GM18873 (cell line): ENCODE measurements around the gene CSF1R.
"Not testable (repeated sequence)": the region's sequence is repeated elsewhere in the genome, so short reads cannot be mapped to it uniquely, and the experiment has no call there.

Source experiments
- ATAC-seq: cut with Tn5 transposase; IDR thresholded peaks from one replicate; pipeline ENCODE4 v1.9.1; 2021; ENCODE audit warnings: mild to moderate bottlenecking, moderate library complexity, moderate number of reproducible peaks; ENCODE audit not compliant: unreplicated experiment, low FRiP score

CSF1R gene

GRCh38 chr5:150036513-150036912 lies 49.8 kb downstream of the CSF1R start:
- ATAC-seq, result no peak

- ATAC-seq, result no peak
Measured at GRCh38 chr5:150035139-150035895, 51.0 kb downstream of the CSF1R start.

- no peak for ATAC-seq
Measured at GRCh38 chr5:150034662-150035061, 51.7 kb downstream of the CSF1R start.

GRCh38 chr5:150033334-150033733 lies 53.0 kb downstream of the CSF1R start:
- no peak for ATAC-seq

- ATAC-seq, result not testable (repeated sequence)
Measured at GRCh38 chr5:150028047-150028446, 58.3 kb downstream of the CSF1R start.

GRCh38 chr5:150026682-150027172 lies 59.6 kb downstream of the CSF1R start:
- no peak for ATAC-seq

- ATAC-seq, result no peak
Measured at GRCh38 chr5:150024346-150024984, 61.9 kb downstream of the CSF1R start.

GRCh38 chr5:150023136-150023535 lies 63.2 kb downstream of the CSF1R start:
- ATAC-seq, result no peak

GRCh38 chr5:150022681-150023080 lies 63.7 kb downstream of the CSF1R start:
- ATAC-seq, result no peak

GRCh38 chr5:150022158-150022531 lies 64.2 kb downstream of the CSF1R start:
- no peak for ATAC-seq

GRCh38 chr5:150021491-150022157 lies 64.7 kb downstream of the CSF1R start:
- ATAC-seq, result no peak

- ATAC-seq, result no peak
Measured at GRCh38 chr5:150020249-150020648, 66.1 kb downstream of the CSF1R start.

GRCh38 chr5:150017226-150018005 lies 68.9 kb downstream of the CSF1R start:
- ATAC-seq, result no peak

GRCh38 chr5:150016537-150016936 lies 69.8 kb downstream of the CSF1R start:
- ATAC-seq, result no peak

GRCh38 chr5:150015415-150015814 lies 70.9 kb downstream of the CSF1R start:
- ATAC-seq, result no peak

GRCh38 chr5:150014456-150014855 lies 71.9 kb downstream of the CSF1R start:
- no peak for ATAC-seq

- no peak for ATAC-seq
Measured at GRCh38 chr5:150013931-150014330, 72.4 kb downstream of the CSF1R start.

- ATAC-seq, result no peak
Measured at GRCh38 chr5:150009671-150010387, 76.5 kb downstream of the CSF1R start.

GRCh38 chr5:150007050-150007449 lies 79.3 kb downstream of the CSF1R start:
- ATAC-seq, result no peak

GRCh38 chr5:150006318-150006717 lies 80.0 kb downstream of the CSF1R start:
- no peak for ATAC-seq
